Upper lobe of right lung (tissue), 1 donor: ENCODE results near the gene NACC2. TPM values are rescaled to one million over a fixed set of nuclear protein-coding genes. Genes with fewer than 3 reads are reported as not detected.
"Not testable (repeated sequence)": the region's sequence is repeated elsewhere in the genome, so short reads cannot be mapped to it uniquely, and the experiment has no call there.

Experiments used
- ATAC-seq: fragments of 200-7000 bp; cut with Tn5 transposase; one replicate; pipeline ENCODE4 v1.9.1; 2020; ENCODE audit warnings: mild to moderate bottlenecking, moderate library complexity
- DNase-seq: peaks from one replicate; pipeline ENCODE4 v3.0.0-alpha.2; 2020
- H3K27ac ChIP-seq: fragments of 200-600 bp; one replicate; pipeline ENCODE4 v1.8.0; 2022
- H3K27me3 ChIP-seq: fragments of 200-600 bp; one replicate; pipeline ENCODE4 v1.8.0; 2022; ENCODE audit warnings: mild to moderate bottlenecking
- H3K36me3 ChIP-seq: fragments of 200-600 bp; one replicate; pipeline ENCODE4 v1.8.0; 2022
- H3K4me1 ChIP-seq: fragments of 200-600 bp; one replicate; pipeline ENCODE4 v1.8.0; 2022
- H3K4me3 ChIP-seq: fragments of 200-600 bp; one replicate; pipeline ENCODE4 v1.8.0; 2022; ENCODE audit warnings: mild to moderate bottlenecking
- H3K9me3 ChIP-seq: fragments of 200-600 bp; one replicate; pipeline ENCODE4 v1.8.0; 2022
- CTCF ChIP-seq: fragments of 200-600 bp; IDR thresholded peaks from one replicate; pipeline ENCODE4 v1.8.0; 2022; ENCODE audit warnings: antibody characterized with exemption
- intact Hi-C: fragments of 100-400 bp; cut with DNase I; formaldehyde crosslinking; loops from one replicate; pipeline ENCODE4 v1.11.0; 2022
- total RNA-seq: library from RNA; stranded (reverse); fragmentation: NEBNext Ultra II Directional; extraction: Animal tissue kit (Norgen Biotek cat#: 25700); gene quantifications from one replicate; pipeline ENCODE4 v1.2.1, GENCODE V29; 2021
- donor health status: DM: no; HTN: yes; CAD: no; lungs with severe emphysema.

The NACC2 gene
- total RNA-seq, 1 donor from 2014 or later, result 33.5 TPM

GRCh38 chr9:136044207-136044970 is 50.7 kb downstream of the NACC2 start:
- no peak for TF ChIP-seq CTCF
- H3K4me1 ChIP-seq, result peaks cover 21% of the 10 kb centered on the region
- H3K36me3 ChIP-seq, result peaks cover 14% of the 10 kb centered on the region
- DNase-seq (no peak), ATAC-seq (no peak)
- intact Hi-C loops, result no loop called here
- H3K27me3 ChIP-seq, result no peaks in the 10 kb centered on the region
- no peak overlapping the region for H3K27ac ChIP-seq
- H3K4me3 ChIP-seq, result no peak overlapping the region
- H3K9me3 ChIP-seq, result peaks cover 5% of the 10 kb centered on the region

- no peak for DNase-seq
- H3K27me3 ChIP-seq, result no peaks in the 10 kb centered on the region
- no peak overlapping the region for H3K4me3 ChIP-seq
- H3K27ac ChIP-seq, result no peak overlapping the region
- ATAC-seq, result no peak
- intact Hi-C loops, result no loop called here
- H3K9me3 ChIP-seq, result peaks cover 6% of the 10 kb centered on the region
- H3K4me1 ChIP-seq, result peaks cover 21% of the 10 kb centered on the region
- H3K36me3 ChIP-seq, result peaks cover 5% of the 10 kb centered on the region
- no peak for TF ChIP-seq CTCF
Measured at GRCh38 chr9:136043441-136043991, 51.6 kb downstream of the NACC2 start.

GRCh38 chr9:136042541-136042940 is 52.5 kb downstream of the NACC2 start:
- TF ChIP-seq CTCF, result no peak
- Histone ChIP-seq H3K27me3 (no peaks in the 10 kb centered on the region), H3K9me3 (peaks cover 6% of the 10 kb centered on the region), H3K27ac (no peak overlapping the region), H3K36me3 (no peaks in the 10 kb centered on the region), H3K4me3 (no peak overlapping the region), H3K4me1 (peaks cover 21% of the 10 kb centered on the region)
- ATAC-seq (no peak), DNase-seq (no peak)
- intact Hi-C loops, result no loop called here

GRCh38 chr9:136040848-136041247 is 54.2 kb downstream of the NACC2 start:
- H3K9me3 ChIP-seq, H3K27me3 ChIP-seq, H3K4me3 ChIP-seq, H3K36me3 ChIP-seq, H3K27ac ChIP-seq, intact Hi-C loops, H3K4me1 ChIP-seq, ATAC-seq, DNase-seq: not testable (repeated sequence)

GRCh38 chr9:136039488-136039887 is 55.6 kb downstream of the NACC2 start:
- intact Hi-C loops, result no loop called here
- Histone ChIP-seq H3K4me3 (no peak overlapping the region), H3K27ac (no peak overlapping the region), H3K27me3 (no peaks in the 10 kb centered on the region), H3K36me3 (no peaks in the 10 kb centered on the region), H3K4me1 (no peaks in the 10 kb centered on the region), H3K9me3 (peaks cover 6% of the 10 kb centered on the region)
- no peak for TF ChIP-seq CTCF
- ATAC-seq, result no peak
- no peak for DNase-seq

GRCh38 chr9:136036848-136037247 is 58.2 kb downstream of the NACC2 start:
- Histone ChIP-seq H3K27ac (no peak overlapping the region), H3K4me1 (peaks cover 9% of the 10 kb centered on the region), H3K9me3 (peaks cover 6% of the 10 kb centered on the region), H3K36me3 (no peaks in the 10 kb centered on the region), H3K4me3 (no peak overlapping the region), H3K27me3 (no peaks in the 10 kb centered on the region)
- intact Hi-C loops, result no loop called here
- TF ChIP-seq CTCF, result no peak
- no peak for DNase-seq
- no peak for ATAC-seq
